HepG2 (cell line): Measurements from ENCODE around the gene P2RX5. TPM values are rescaled to one million over a fixed set of nuclear protein-coding genes. Genes with fewer than 3 reads are reported as not detected.

Source experiments
- NR2F1 ChIP-seq, 2 experiments: fragments of 450-650 bp in 1 of 2; formaldehyde crosslinking in 1 of 2; IDR thresholded peaks; 2 replicates each; pipeline versions ENCODE4 v1.5.0 to v1.6.1; 2016 to 2020; ENCODE audit warnings: mild to moderate bottlenecking in 1 of 2, missing compliant biosample characterization in 1 of 2, missing genetic modification reagents in 1 of 2, moderate library complexity in 1 of 2
- PTBP1 ChIP-seq: fragments of 200-400 bp; formaldehyde crosslinking; IDR thresholded peaks from 2 replicates; pipeline ENCODE4 v1.6.1; 2018; ENCODE audit warnings: low read length, low read depth; ENCODE audit not compliant: poor library complexity, severe bottlenecking
- RAD21 ChIP-seq: fragments of 450-650 bp; formaldehyde crosslinking; IDR thresholded peaks from 2 replicates; pipeline ENCODE4 v1.5.0; 2020; ENCODE audit warnings: mild to moderate bottlenecking
- SMARCC2 ChIP-seq: fragments of 450-650 bp; IDR thresholded peaks from 2 replicates; pipeline ENCODE4 v1.6.1; 2017; ENCODE audit warnings: antibody characterized with exemption, mild to moderate bottlenecking
- SMYD3 ChIP-seq: sonication (generic); formaldehyde crosslinking; IDR thresholded peaks from 2 replicates; pipeline ENCODE4 v1.8.1; 2023; ENCODE audit warnings: mild to moderate bottlenecking, missing genetic modification reagents
- SRY ChIP-seq: sonication (generic); formaldehyde crosslinking; IDR thresholded peaks from 2 replicates; pipeline ENCODE4 v1.8.0; 2022; ENCODE audit warnings: mild to moderate bottlenecking, missing genetic modification reagents
- ZNF33B ChIP-seq: sonication (generic); formaldehyde crosslinking; IDR thresholded peaks from 2 replicates; pipeline ENCODE4 v1.5.1; 2020; ENCODE audit warnings: mild to moderate bottlenecking, missing genetic modification reagents
- ZNF354B ChIP-seq: sonication (generic); formaldehyde crosslinking; IDR thresholded peaks from 2 replicates; pipeline ENCODE4 v1.8.0; 2022; ENCODE audit warnings: mild to moderate bottlenecking, missing genetic modification reagents
- ZNF775 ChIP-seq: sonication (generic); formaldehyde crosslinking; IDR thresholded peaks from 2 replicates; pipeline ENCODE4 v1.4.0; 2020; ENCODE audit warnings: missing genetic modification reagents, mild to moderate bottlenecking, moderate library complexity, borderline replicate concordance
- ZZZ3 ChIP-seq: sonication (generic); formaldehyde crosslinking; IDR thresholded peaks from 2 replicates; pipeline ENCODE4 v1.4.0; 2020; ENCODE audit warnings: missing genetic modification reagents, mild to moderate bottlenecking, borderline replicate concordance
- polyA plus RNA-seq, 8 experiments: library from polyadenylated mRNA; depleted of rRNA in 3 of 8; stranded (reverse) in 7 of 8; unstranded in 1 of 8; fragments of >200 nt; fragmentation: Illumina TruSeq in 4 of 8; extraction: Trizol in 4 of 8; gene quantifications; 2 replicates each; pipeline versions ENCODE4 v1.2.1 to v1.2.3, GENCODE V29; 2011 to 2016; ENCODE audit warnings: low read depth in 4 of 8, missing spikeins in 1 of 8, mixed read lengths in 1 of 8; ENCODE audit not compliant: insufficient read depth in 1 of 8
- total RNA-seq, 5 experiments: library from RNA; depleted of rRNA; stranded (reverse); fragments of >200 nt; fragmentation: Illumina TruSeq; extraction: Trizol; gene quantifications; 2 replicates each; pipeline ENCODE4 v1.2.3, GENCODE V29; 2016; ENCODE audit warnings: low read depth in 1 of 5
- TF ChIP-seq, protein P1 (sequence below): sonication (generic); formaldehyde crosslinking; IDR thresholded peaks from one replicate; pipeline ENCODE4 v1.5.1; 2020; ENCODE audit warnings: mild to moderate bottlenecking, missing genetic modification reagents; ENCODE audit errors: not compliant biosample characterization
- TF ChIP-seq, protein P2 (sequence below): sonication (generic); formaldehyde crosslinking; IDR thresholded peaks from 2 replicates; pipeline ENCODE4 v1.9.0; 2021; ENCODE audit warnings: missing genetic modification reagents, borderline replicate concordance
- TF ChIP-seq, protein P3 (sequence below): IDR thresholded peaks from 2 replicates; pipeline ENCODE4 v1.6.1; 2016; ENCODE audit warnings: missing genetic modification reagents, missing compliant biosample characterization
- TF ChIP-seq, protein P4 (sequence below): sonication (generic); formaldehyde crosslinking; IDR thresholded peaks from 2 replicates; pipeline ENCODE4 v1.5.0; 2020; ENCODE audit warnings: mild to moderate bottlenecking, missing genetic modification reagents, borderline replicate concordance
- TF ChIP-seq, protein P5 (sequence below): sonication (generic); formaldehyde crosslinking; IDR thresholded peaks from 2 replicates; pipeline ENCODE4 v1.5.0; 2020; ENCODE audit warnings: missing genetic modification reagents, mild to moderate bottlenecking, borderline replicate concordance

The P2RX5 gene
- total and polyA plus RNA-seq, 2 of the 13 experiments (the other 11 are each of a cell fraction or from before 2014, with no cell fraction given), result 0.95 to 1.7 TPM

DNA sequence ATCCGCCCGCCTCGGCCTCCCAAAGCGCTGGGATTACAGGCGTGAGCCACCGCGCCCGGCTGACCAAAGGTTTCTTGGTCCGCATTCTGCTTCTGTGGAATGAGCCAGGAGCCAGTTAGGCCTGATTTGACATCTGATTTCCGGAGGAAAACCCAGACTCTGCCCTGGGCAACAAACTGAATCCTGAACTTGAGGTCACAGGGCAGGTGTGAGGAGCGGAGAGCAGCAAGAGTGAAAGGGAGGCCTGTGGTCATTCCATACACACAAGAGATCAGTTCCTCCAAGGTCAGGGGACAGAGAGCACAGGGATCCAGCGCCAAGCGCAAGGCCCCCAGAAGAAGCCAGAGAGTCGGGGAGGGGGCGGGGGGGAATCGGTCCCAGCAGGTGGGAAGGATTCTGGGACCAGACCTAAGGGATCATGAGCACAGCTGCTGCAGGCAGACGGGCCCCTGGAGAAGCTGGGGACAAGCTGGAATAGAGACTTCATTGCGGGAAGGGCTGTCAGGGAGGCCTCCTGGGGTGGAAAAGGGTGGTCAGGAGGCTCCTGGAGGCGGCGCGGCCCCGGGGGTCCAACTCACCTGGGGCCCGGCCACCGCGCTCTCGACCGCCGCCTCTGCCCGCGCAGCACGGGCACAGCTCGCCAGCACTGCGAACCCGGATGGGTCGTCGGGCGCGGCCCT lies 60.3 kb downstream of the P2RX5 start (continued):
- TF ChIP-seq, protein P1, sequence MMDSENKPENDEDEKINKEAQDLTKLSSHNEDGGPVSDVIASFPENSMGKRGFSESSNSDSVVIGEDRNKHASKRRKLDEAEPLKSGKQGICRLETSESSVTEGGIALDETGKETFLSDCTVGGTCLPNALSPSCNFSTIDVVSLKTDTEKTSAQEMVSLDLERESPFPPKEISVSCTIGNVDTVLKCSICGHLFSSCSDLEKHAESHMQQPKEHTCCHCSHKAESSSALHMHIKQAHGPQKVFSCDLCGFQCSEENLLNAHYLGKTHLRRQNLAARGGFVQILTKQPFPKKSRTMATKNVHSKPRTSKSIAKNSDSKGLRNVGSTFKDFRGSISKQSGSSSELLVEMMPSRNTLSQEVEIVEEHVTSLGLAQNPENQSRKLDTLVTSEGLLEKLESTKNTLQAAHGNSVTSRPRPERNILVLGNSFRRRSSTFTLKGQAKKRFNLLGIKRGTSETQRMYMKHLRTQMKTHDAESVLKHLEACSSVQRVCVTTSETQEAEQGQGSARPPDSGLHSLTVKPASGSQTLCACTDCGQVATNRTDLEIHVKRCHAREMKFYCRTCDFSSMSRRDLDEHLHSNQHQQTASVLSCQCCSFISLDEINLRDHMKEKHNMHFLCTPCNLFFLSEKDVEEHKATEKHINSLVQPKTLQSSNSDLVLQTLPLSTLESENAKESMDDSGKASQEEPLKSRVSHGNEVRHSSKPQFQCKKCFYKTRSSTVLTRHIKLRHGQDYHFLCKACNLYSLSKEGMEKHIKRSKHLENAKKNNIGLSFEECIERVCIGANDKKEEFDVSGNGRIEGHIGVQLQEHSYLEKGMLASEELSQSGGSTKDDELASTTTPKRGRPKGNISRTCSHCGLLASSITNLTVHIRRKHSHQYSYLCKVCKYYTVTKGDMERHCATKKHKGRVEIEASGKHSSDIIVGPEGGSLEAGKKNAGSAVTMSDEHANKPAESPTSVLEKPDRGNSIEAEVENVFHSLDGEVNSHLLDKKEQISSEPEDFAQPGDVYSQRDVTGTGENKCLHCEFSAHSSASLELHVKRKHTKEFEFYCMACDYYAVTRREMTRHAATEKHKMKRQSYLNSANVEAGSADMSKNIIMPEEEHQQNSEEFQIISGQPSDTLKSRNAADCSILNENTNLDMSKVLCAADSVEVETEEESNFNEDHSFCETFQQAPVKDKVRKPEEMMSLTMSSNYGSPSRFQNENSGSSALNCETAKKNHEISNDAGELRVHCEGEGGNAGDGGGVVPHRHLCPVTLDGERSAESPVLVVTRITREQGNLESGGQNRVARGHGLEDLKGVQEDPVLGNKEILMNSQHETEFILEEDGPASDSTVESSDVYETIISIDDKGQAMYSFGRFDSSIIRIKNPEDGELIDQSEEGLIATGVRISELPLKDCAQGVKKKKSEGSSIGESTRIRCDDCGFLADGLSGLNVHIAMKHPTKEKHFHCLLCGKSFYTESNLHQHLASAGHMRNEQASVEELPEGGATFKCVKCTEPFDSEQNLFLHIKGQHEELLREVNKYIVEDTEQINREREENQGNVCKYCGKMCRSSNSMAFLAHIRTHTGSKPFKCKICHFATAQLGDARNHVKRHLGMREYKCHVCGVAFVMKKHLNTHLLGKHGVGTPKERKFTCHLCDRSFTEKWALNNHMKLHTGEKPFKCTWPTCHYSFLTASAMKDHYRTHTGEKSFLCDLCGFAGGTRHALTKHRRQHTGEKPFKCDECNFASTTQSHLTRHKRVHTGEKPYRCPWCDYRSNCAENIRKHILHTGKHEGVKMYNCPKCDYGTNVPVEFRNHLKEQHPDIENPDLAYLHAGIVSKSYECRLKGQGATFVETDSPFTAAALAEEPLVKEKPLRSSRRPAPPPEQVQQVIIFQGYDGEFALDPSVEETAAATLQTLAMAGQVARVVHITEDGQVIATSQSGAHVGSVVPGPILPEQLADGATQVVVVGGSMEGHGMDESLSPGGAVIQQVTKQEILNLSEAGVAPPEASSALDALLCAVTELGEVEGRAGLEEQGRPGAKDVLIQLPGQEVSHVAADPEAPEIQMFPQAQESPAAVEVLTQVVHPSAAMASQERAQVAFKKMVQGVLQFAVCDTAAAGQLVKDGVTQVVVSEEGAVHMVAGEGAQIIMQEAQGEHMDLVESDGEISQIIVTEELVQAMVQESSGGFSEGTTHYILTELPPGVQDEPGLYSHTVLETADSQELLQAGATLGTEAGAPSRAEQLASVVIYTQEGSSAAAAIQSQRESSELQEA, result no peak
- TF ChIP-seq ZZZ3 (CRISPR knock-in tag) (no peak), ZNF775 (CRISPR knock-in tag) (0 out of 2 replicates have a peak, but pooled peaks have one; percentile 56), PTBP1 (no peak), ZNF354B (CRISPR knock-in tag) (peak; percentile 49; the same call in 1 of the 2 replicates), RAD21 (CRISPR knock-in tag) (peak; percentile 42), SMARCC2 (no peak), SMYD3 (CRISPR knock-in tag) (0 out of 2 replicates have a peak, but pooled peaks have one; percentile 56), SRY (CRISPR knock-in tag) (peak; percentile 65), ZNF33B (CRISPR knock-in tag) (no peak), NR2F1 (CRISPR knock-in tag; IDR thresholded peaks at IDR 0.05) (peak in 1 of 2 experiments; percentile 45; a peak in 1 of 4 replicates)
- TF ChIP-seq, protein P2, sequence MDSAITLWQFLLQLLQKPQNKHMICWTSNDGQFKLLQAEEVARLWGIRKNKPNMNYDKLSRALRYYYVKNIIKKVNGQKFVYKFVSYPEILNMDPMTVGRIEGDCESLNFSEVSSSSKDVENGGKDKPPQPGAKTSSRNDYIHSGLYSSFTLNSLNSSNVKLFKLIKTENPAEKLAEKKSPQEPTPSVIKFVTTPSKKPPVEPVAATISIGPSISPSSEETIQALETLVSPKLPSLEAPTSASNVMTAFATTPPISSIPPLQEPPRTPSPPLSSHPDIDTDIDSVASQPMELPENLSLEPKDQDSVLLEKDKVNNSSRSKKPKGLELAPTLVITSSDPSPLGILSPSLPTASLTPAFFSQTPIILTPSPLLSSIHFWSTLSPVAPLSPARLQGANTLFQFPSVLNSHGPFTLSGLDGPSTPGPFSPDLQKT (CRISPR knock-in tag), result no peak
- TF ChIP-seq, protein P3, sequence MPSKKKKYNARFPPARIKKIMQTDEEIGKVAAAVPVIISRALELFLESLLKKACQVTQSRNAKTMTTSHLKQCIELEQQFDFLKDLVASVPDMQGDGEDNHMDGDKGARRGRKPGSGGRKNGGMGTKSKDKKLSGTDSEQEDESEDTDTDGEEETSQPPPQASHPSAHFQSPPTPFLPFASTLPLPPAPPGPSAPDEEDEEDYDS (CRISPR knock-in tag), result no peak
- TF ChIP-seq, protein P4, sequence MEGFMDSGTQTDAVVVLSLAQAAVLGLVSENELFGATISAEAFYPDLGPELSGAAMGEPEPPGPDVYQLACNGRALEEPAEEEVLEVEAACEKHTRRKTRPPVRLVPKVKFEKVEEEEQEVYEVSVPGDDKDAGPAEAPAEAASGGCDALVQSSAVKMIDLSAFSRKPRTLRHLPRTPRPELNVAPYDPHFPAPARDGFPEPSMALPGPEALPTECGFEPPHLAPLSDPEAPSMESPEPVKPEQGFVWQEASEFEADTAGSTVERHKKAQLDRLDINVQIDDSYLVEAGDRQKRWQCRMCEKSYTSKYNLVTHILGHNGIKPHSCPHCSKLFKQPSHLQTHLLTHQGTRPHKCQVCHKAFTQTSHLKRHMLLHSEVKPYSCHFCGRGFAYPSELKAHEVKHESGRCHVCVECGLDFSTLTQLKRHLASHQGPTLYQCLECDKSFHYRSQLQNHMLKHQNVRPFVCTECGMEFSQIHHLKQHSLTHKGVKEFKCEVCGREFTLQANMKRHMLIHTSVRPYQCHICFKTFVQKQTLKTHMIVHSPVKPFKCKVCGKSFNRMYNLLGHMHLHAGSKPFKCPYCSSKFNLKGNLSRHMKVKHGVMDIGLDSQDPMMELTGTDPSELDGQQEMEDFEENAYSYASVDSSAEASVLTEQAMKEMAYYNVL, result 0 out of 2 replicates have a peak, but pooled peaks have one; percentile 19
- TF ChIP-seq, protein P5, sequence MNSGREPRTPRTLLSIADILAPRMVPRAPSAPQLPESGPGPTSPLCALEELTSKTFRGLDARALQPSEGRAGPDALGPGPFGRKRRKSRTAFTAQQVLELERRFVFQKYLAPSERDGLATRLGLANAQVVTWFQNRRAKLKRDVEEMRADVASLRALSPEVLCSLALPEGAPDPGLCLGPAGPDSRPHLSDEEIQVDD (CRISPR knock-in tag), result no peak
